Nephron (organoid): Measurements from ENCODE around the gene HNRNPAB.
"Not testable (repeated sequence)": the region's sequence is repeated elsewhere in the genome, so short reads cannot be mapped to it uniquely, and the experiment has no call there.

ENCODE experiments used
- H3K27ac Mint-ChIP-seq, 3 experiments: 2 replicates each; pipeline ENCODE4 v1.8.0; 2020; ENCODE audit warnings: mixed read lengths in 3 of 3, mild to moderate bottlenecking in 2 of 3, moderate library complexity in 1 of 3
- H3K27me3 Mint-ChIP-seq: 2 replicates; pipeline ENCODE4 v1.8.0; 2021; ENCODE audit warnings: low read depth, mild to moderate bottlenecking, moderate library complexity, mixed read lengths
- H3K36me3 Mint-ChIP-seq: 2 replicates; pipeline ENCODE4 v1.8.0; 2020; ENCODE audit warnings: low read depth, mixed read lengths
- H3K4me1 Mint-ChIP-seq: 2 replicates; pipeline ENCODE4 v1.8.0; 2020; ENCODE audit warnings: mixed read lengths
- H3K4me3 Mint-ChIP-seq, 3 experiments: 2 replicates each; pipeline ENCODE4 v1.8.0; 2020; ENCODE audit warnings: mild to moderate bottlenecking in 3 of 3, mixed read lengths in 3 of 3, moderate library complexity in 2 of 3
- H3K9me3 Mint-ChIP-seq: 2 replicates; pipeline ENCODE4 v1.8.0; 2020; ENCODE audit warnings: mixed read lengths
- TF ChIP-seq, protein P1 (sequence below), 3 experiments: fragments of 200-600 bp; sonication (generic); IDR thresholded peaks; one replicate each; pipeline ENCODE4 v1.5.0; 2021; ENCODE audit warnings: antibody characterized with exemption in 3 of 3; ENCODE audit not compliant: unreplicated experiment in 3 of 3

The HNRNPAB gene

DNA sequence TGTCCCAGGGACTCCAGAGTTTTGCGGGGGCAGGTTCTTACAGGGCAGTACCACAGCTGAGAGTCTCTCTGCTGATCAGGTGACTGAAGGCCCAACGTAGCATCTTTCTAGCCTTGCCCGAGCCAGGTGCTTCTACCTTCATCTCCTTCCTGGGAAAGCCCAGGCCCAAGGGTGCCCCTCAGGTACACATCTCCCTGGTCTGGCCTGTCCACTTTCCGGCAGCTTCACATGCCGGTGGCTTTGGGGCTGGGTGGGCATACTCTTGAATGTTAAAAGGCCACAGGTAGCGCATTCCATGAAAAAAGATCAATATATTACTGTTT lies 33.9 kb downstream of the HNRNPAB start:
- no peak overlapping the region for H3K27ac Mint-ChIP-seq
- H3K4me3 Mint-ChIP-seq = no peak overlapping the region
- TF ChIP-seq, protein P1, sequence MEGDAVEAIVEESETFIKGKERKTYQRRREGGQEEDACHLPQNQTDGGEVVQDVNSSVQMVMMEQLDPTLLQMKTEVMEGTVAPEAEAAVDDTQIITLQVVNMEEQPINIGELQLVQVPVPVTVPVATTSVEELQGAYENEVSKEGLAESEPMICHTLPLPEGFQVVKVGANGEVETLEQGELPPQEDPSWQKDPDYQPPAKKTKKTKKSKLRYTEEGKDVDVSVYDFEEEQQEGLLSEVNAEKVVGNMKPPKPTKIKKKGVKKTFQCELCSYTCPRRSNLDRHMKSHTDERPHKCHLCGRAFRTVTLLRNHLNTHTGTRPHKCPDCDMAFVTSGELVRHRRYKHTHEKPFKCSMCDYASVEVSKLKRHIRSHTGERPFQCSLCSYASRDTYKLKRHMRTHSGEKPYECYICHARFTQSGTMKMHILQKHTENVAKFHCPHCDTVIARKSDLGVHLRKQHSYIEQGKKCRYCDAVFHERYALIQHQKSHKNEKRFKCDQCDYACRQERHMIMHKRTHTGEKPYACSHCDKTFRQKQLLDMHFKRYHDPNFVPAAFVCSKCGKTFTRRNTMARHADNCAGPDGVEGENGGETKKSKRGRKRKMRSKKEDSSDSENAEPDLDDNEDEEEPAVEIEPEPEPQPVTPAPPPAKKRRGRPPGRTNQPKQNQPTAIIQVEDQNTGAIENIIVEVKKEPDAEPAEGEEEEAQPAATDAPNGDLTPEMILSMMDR (IDR thresholded peaks at IDR 0.05; ENCODE audit: unreplicated experiment in 3 of 3) = no peak
- H3K36me3 Mint-ChIP-seq = no peaks in the 10 kb centered on the region
- H3K27me3 Mint-ChIP-seq = no peaks in the 10 kb centered on the region
- H3K4me1 Mint-ChIP-seq = peaks cover 21% of the 10 kb centered on the region
- H3K9me3 Mint-ChIP-seq = no peaks in the 10 kb centered on the region

DNA sequence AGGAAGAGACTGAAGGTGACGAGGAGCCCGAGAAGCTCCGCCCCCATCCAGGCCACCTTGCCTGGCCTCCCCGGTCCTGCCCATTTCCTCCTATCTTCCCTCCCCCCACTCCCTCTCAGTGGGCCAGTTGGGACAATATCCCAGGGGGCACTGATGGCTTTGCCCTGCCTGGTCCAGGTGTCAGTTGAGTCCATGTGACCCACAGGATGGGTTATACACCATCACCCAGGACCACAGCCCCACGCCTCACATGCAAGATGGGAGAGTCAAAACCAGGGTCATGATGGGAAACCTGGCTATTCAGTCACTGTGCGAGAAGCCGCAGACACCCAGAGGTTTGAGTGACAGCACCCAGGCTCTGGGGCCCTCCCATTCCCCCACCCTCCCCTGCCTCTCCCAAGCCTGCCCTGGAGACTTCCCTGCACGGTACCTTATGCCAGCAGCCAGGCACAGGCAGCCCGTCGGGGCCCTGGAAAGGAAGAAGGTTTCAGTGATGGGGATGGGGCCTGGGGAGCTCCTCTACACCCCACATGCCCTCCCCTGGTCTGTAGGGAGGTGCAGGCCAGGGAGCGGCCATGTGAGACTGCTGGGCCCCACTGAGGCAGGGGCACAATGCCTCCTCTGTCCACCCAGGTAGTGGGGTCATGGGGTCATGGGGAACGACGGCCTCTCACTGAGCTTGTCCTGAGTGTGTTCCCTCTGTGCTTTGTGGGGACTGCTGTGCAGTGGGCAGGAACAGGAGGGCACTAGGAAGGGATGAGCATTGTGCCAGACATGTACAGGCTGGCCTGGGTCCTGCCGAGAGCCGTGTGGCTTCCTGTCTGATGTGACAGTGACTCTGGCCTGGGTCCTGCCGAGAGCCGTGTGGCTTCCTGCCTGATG lies 34.6 kb downstream of the HNRNPAB start:
- Mint-ChIP-seq H3K27me3 (no peaks in the 10 kb centered on the region), H3K4me3 (no peak overlapping the region), H3K27ac (no peak overlapping the region), H3K36me3 (no peaks in the 10 kb centered on the region), H3K4me1 (peaks cover 17% of the 10 kb centered on the region), H3K9me3 (no peaks in the 10 kb centered on the region)
- TF ChIP-seq, protein P1 (IDR thresholded peaks at IDR 0.05; ENCODE audit: unreplicated experiment in 3 of 3) = no peak

DNA sequence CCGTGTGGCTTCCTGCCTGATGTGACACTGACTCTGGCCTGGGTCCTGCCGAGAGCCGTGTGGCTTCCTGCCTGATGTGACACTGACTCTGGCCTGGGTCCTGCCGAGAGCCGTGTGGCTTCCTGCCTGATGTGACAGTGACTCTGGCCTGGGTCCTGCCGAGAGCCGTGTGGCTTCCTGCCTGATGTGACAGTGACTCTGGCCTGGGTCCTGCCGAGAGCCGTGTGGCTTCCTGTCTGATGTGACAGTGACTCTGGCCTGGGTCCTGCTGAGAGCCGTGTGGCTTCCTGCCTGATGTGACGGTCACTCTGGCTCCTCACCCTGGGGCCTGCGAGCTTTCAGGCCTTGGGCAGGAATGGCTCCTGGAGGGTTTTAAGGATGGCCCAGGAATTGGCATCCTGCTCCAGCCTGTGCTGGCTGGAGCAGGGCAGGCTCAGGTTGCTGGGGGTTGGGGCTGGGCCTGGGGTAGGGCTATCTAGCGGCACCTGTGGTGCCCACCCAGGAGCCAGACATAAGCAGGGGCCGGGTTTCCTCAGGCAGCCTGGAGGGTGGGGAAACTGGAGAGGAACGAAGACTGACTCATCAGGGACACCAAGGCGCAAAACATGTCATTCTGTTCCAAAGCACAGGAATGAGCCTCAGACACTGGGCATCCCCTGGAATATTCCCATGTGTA lies 35.4 kb downstream of the HNRNPAB start:
- not testable (repeated sequence) for H3K9me3 Mint-ChIP-seq, H3K27me3 Mint-ChIP-seq, H3K36me3 Mint-ChIP-seq, H3K4me3 Mint-ChIP-seq, H3K27ac Mint-ChIP-seq
- peaks cover 16% of the 10 kb centered on the region for H3K4me1 Mint-ChIP-seq

DNA sequence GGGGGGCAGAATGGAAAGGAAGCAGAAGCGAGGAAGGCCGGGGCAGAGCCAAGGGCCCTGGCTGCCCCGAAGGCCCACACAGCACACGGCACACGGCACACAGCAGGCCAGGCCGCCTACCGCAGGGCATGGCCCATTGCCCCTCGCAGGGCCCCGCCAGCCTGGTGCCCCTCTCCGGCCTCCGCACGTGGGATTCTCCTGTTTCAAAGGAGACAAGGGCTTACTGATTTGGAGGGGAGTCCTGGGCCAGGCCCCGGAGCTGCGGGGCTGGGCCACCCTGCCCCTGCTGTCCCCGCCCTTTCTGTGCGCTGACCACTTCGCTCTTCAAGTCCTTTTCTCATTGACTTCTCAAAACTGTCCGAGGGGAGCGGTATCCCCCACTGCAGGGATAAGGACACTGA lies 36.0 kb downstream of the HNRNPAB start:
- Mint-ChIP-seq H3K4me3 (no peak overlapping the region), H3K27me3 (no peaks in the 10 kb centered on the region), H3K9me3 (no peaks in the 10 kb centered on the region), H3K4me1 (peaks cover 11% of the 10 kb centered on the region), H3K27ac (no peak overlapping the region), H3K36me3 (no peaks in the 10 kb centered on the region)
- TF ChIP-seq, protein P1 (IDR thresholded peaks at IDR 0.05; ENCODE audit: unreplicated experiment in 3 of 3) = no peak

DNA sequence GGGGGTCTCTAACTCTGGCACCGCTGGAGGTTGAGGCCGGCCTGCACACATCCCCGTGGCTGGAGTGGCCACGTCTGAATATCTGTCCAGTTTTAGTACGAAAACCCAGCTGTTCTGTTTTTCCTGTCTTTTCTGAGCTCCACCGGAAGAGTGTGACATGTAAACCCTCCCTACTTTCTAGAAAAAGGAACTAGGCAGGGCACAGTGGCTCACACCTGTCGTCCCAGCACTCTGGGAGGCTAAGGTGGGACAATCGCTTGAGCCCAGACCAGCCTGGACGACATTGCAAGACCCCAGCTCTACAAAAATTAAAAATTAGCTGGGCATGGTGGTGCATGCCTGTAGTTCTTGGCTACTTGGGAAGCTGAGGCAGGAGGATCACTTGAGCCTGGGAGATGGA lies 36.4 kb downstream of the HNRNPAB start:
- Mint-ChIP-seq H3K4me3 (no peak overlapping the region), H3K27me3 (no peaks in the 10 kb centered on the region), H3K27ac (peak overlapping the region in 1 of 3 experiments; percentile 48), H3K9me3 (no peaks in the 10 kb centered on the region), H3K36me3 (no peaks in the 10 kb centered on the region), H3K4me1 (peaks cover 11% of the 10 kb centered on the region)
- TF ChIP-seq, protein P1 (IDR thresholded peaks at IDR 0.05; ENCODE audit: unreplicated experiment in 3 of 3) = no peak

DNA sequence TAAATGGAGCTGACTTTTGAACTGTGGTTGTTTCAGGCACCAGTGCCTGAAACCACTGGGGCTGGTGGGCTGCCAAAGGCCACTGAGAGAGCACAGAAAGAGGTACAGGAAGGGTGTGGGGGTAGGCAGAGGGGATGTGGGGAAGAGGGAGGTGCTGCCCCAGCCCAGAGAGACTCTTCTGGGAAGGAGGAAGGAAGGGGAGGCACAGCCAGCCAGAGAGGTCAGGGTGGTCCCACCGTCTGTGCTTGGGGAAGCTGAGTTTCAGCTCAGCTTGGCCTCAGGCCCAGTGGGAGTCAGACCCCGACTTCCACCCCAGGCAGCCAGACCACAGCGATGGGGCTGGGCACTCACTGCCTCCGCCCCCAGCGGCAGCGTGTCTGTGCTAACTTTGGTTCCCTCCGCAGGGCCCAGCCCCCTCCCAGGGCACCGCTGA lies 36.9 kb downstream of the HNRNPAB start:
- TF ChIP-seq, protein P1 (IDR thresholded peaks at IDR 0.05; ENCODE audit: unreplicated experiment in 3 of 3) = no peak
- Mint-ChIP-seq H3K4me1 (peaks cover 11% of the 10 kb centered on the region), H3K36me3 (no peaks in the 10 kb centered on the region), H3K27me3 (no peaks in the 10 kb centered on the region), H3K27ac (peak overlapping the region in 1 of 3 experiments; percentile 48), H3K4me3 (no peak overlapping the region), H3K9me3 (no peaks in the 10 kb centered on the region)
